IPS-NIHi11 (cell line): ENCODE measurements around the gene PPP1R13L.
"Not testable (repeated sequence)": the region's sequence is repeated elsewhere in the genome, so short reads cannot be mapped to it uniquely, and the experiment has no call there.

ENCODE experiments used
- DNase-seq: peaks from one replicate; pipeline ENCODE4 v3.0.0; 2012; ENCODE audit warnings: mixed read lengths, low spot score

PPP1R13L gene

DNA sequence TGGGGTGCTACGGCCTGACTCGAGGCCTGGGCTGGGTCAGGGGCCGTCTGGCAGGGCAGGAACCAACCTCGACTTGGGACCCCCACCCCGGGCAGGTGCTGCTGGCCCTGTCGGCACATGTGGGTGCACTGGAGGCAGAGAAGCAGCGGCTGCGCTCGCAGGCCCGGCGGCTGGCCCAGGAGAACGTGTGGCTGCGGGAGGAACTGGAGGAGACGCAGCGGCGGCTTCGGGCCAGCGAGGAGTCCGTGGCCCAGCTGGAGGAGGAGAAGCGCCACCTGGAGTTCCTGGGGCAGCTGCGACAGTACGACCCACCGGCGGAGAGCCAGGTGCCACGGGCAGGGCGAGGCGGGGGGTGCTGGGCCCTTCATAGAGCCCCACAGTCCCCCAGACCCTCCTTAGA lies 58.4 kb downstream of the PPP1R13L start:
- peak; percentile 80 for DNase-seq

DNA sequence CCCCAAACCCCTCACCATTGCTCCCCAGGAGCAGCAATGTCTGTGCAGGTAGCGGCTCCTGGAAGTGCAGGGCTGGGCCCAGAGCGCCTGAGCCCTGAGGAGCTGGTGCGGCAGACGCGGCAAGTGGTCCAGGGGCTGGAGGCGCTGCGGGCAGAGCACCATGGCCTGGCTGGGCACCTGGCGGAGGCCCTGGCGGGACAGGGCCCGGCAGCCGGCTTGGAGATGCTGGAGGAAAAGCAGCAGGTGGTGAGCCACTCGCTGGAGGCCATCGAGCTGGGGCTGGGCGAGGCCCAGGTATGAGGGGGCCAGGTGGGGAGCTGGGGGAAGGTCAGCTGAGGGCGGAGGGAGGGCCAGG lies 59.4 kb downstream of the PPP1R13L start:
- peak; percentile 8 for DNase-seq

DNA sequence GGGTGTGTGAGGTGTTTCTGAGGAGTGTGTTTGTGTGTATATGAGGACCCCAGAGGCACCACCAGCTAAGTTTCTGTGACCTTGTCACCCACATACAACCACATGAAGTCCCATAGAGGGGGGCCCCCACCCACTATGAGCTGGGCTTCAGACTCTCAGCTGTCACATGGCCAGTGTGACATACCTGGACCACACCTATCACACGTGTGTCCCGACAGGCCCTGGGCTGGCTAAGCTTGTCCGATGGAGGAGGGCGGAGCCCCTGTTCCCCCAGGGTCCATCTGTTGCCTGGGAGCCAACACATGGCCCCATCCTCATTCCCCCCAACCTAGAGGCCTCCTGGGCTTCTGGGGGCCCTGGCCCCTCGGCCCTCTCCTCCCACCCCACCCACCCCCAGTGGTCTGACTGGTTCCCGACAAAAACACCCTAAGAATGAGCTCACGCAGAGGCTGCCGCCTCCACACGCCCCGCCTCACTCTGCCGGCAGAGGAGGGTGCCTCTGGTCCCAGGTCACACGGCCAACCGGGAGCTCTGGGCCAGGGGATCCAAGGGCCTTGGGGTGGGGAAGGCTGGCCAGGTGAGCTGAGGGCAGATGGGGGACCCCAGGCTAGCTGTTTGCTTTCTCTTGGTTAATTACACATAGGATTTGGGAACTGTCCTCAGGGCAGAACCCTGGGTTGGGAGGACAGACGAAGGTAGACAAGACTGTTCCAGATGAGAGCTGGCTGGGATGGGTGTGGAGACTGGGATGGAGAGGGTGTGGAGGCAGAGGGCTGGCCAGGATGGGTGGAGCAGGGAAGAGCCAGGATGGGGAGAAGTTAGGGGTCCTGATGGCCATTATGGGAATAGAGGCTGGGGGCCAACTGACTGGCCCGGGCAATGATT lies 60.0 kb downstream of the PPP1R13L start:
- peak; percentile 32 for DNase-seq

DNA sequence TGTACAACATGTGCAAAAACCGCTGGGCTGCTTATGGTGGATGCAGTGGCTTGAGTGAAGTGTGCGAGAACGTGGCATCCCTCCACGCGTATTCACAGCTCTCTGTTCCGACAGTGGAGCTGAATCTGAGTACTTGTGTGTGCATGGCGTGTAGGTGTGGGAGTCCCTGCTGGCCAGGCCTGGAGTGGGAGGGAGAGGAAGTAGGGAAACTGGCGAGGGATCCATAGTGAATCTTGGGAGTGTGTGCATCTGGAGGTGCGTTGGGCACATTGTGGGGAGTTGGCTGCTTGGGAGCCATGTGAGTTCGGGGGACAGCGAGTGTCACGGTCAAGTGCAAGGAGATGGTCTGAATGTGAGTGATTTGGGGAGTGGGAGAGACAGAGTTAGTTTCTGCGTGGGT lies 62.0 kb downstream of the PPP1R13L start:
- no peak for DNase-seq

DNA sequence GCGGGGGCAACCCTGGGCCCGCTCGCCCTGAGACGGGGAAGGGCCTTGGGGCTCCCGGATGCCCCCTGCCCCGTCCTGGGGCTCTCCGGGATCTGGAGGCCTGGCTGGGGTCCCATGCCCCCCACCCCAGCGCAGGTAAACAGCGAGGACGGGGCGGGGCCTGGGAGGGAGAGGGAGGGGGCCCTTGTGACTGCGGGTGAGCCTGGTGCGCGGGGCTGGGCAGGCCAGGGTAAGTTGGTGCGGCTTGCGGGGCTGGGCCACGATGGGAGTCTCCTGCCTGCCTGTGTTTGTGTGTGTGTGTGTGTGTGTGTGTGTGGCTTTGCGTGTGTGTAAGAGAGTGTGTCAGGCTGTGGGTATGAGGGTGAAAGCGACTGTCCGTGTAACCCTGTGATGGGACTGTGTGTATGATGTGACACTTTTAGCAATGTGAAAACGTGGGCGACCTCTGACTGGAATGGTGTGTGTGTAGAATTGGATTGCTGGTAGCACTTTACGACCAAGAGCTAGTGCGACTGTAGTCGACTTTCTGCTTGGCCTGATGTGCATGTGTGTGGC lies 63.9 kb downstream of the PPP1R13L start:
- DNase-seq: peak; percentile 66

DNA sequence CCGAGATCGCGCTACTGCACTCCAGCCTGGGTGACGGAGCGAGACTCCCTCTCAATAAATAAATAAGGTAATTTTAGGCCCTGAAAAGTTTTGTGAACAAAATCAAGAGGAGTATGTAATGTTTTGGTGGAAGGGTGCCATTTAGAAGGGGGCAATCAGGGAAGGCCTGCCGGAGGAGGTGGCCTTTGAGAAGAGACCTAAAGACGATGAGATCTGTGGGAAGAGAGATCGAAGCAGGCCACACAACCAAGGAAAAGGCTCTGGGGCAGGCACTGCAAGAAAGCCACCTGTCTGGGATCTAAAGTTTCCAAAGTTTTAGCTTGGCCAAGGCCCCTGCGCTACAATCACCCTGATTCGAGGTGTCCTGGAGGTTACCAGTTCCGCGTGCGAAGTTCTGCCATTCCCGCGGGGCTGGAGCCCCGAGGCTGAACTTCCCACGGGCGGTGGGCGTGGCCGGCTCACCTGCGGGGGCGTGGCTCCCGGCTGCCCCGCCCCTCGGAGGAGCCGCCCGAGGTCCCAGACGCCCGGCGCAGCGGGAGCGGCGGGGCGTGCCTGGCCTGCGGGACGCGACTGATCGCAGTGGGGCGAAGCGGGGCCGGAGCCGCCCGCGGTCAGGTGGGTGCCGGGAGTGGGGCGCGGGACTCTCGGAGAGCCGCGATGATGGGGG lies 64.5 kb downstream of the PPP1R13L start, which contains the start of gene KLC3:
Gene KLC3 (plus strand): TSS at position 519 of the 667 bp plus-strand sequence. CDS start 4,792 bp downstream, outside the sequence.
- DNase-seq: peak; percentile 95

DNA sequence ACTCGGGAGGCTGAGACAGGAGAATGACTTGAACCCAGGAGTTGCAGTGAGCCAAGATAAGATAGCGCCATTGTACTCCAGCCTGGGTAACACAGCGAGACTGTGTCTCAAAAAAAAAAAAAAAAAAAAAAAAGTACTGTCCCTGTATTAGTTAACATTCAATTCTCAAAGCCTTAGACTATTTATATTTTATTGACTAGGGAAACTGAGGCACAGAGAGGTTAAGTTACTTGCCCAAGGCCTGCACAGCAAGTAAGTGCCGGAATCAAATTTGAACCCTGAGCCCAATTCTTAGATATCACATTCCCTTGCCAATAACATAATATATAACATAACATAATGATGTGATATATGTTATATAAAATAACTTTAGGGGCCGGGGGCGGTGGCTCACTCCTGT lies 65.2 kb downstream of the PPP1R13L start:
- no peak for DNase-seq

DNA sequence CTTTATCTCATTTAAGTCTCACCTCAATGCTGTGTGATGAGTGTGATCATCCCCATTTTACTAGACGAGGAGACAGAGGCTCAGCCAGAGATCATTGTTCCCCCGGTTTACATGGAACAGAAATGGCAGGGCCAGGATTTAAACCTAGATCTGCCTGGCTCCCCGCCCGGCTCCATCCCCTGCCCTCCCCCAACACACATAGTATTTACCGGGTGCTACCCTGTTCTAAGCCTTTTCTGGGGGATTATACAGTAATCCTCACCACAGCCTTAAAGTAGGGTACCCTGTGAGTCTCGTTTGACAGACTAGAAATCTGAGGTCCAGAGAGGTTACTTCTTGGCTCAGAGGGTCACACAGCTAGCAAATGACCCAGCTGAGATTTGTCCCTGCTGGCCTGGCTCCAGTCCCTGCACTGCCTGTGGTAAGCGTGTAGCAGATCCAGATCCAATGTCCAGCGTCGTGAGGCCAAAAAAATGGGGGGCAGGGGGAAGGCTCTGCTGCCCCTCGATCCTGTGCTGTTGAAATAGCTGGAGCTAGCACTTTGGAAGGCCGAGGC lies 68.1 kb downstream of the PPP1R13L start:
- DNase-seq: no peak

DNA sequence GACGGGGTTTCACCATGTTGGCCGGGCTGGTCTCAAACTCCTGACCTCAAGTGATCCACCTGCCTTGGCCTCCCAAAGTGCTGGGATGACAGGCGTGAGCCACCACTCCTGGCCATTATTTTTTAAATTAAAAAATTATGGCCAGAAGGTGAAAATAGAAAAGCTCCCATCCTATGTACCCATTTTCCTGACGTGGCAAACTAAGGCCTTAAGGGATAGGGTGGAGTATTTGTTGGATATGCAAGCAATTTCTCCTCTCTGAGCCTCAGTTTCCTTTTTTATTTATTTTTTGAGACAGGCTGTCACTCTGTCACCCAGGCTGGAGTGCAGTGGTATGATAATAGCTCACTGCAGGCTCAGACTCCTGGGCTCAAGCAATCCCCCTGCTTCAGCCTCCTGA lies 70.0 kb downstream of the PPP1R13L start:
- DNase-seq: not testable (repeated sequence)

DNA sequence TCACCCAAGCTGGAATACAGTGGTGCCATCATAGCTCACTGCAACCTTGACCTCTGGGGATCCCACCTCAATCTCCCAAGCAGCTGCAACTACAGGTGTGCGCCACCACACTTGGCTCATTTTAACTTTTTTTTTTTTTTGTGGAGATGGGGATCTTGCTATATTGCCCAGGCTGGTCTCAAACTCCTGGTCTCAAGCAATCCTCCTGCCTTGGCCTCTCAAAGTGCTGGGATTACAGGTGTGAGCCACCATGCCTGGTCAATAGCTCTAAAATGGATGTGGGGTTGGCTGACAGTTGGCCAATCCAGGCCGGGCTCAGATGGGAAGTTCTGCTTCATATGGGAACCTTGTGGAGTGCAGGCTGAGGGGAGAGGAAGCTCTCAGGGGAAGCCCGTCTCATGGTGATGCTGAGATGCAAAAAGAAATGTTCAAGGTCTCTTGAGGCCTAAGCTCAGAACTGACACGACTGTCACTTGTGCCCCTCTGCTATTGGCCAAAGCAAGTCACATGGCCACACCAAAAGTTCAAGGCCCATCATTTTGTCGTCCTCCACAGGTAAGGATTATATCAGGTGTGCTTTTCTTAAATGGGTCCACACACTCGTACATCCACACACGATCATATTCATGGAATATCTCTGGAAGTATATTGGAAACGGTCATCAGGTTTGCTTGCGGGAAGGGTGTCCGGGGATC lies 71.1 kb downstream of the PPP1R13L start:
- DNase-seq: no peak

DNA sequence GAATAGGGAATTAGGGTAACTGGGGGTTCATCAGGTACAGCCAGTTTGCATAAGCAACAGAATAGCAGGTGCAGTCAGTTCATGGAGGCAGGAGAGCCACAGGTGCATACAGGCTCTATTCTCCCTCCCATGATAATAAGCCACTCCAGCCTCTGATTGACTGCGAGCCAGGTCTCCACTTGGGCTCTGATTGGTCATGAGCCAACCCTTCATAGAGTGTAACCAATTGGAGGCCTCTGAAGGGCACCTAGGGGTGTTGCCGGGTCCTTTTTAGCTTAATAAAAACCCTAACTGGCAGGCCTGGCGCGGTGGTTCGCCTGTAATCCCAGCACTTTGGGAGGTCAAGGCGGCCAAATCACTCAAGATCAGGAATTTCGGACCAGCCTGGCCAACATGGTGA lies 73.5 kb downstream of the PPP1R13L start:
- peak; percentile 19 for DNase-seq
